ENCODE results near the gene HSPA9. TPM values are rescaled to one million over a fixed set of nuclear protein-coding genes. Genes with fewer than 3 reads are reported as not detected.

The HSPA9 gene
- total and polyA plus RNA-seq, 5 experiments from 2014 or later, result 130 to 195 (median 164) TPM

GRCh38 chr5:138536665-138537315 is 38.4 kb downstream of the HSPA9 start:
- Mint-ChIP-seq H3K4me3 (no peak overlapping the region), H3K36me3 (peaks cover 0 to 46% (median 6%) of the 10 kb centered on the region in 3 donors), H3K27ac (peak overlapping the region in 4 of 10 donors; percentile 1 to 49 (median 26)), H3K9me3 (no peaks in the 10 kb centered on the region), H3K4me1 (peaks cover 27 to 78% (median 70%) of the 10 kb centered on the region in 4 donors), H3K27me3 (no peaks in the 10 kb centered on the region)
- DNase-seq (peak in 2 of 10 donors; percentile 18 to 28), ATAC-seq (peak; percentile 69 to 85)
- POLR2A ChIA-PET, result interaction anchor here (0.6 kb wide), 1 partner anchor 13 kb away, joined by 3 read pairs; no protein-coding TSS in a partner anchor

- Mint-ChIP-seq H3K36me3 (peaks cover 0 to 46% (median 6%) of the 10 kb centered on the region in 3 donors), H3K4me3 (no peak overlapping the region), H3K27ac (peak overlapping the region in 3 of 10 donors; percentile 22 to 62 (median 54)), H3K4me1 (peaks cover 29 to 77% (median 69%) of the 10 kb centered on the region in 4 donors), H3K27me3 (no peaks in the 10 kb centered on the region), H3K9me3 (no peaks in the 10 kb centered on the region)
- ATAC-seq (peak in 1 of 2 donors; percentile 15), DNase-seq (no peak)
- POLR2A ChIA-PET, result no interaction called here
Observed at GRCh38 chr5:138536215-138536614, 39.0 kb downstream of the HSPA9 start.

- peaks cover 0 to 50% (median 5%) of the 10 kb centered on the region in 3 donors for H3K36me3 Mint-ChIP-seq
- ATAC-seq, result no peak
- no peaks in the 10 kb centered on the region for H3K27me3 Mint-ChIP-seq
- no peak for DNase-seq
- peak overlapping the region in 1 of 10 donors; percentile 19 for H3K27ac Mint-ChIP-seq
- no peaks in the 10 kb centered on the region for H3K9me3 Mint-ChIP-seq
- H3K4me3 Mint-ChIP-seq, result no peak overlapping the region
- POLR2A ChIA-PET, result interaction anchor here (0.6 to 1.6 kb wide), 2 partner anchors 9 to 77 kb away, joined by 3 to 5 read pairs; partner anchors contain the start of gene ETF1
- peaks cover 38 to 74% (median 66%) of the 10 kb centered on the region in 4 donors for H3K4me1 Mint-ChIP-seq
Observed at GRCh38 chr5:138533973-138534941, 40.9 kb downstream of the HSPA9 start.

- Mint-ChIP-seq H3K27ac (no peak overlapping the region), H3K4me1 (peaks cover 32 to 67% (median 58%) of the 10 kb centered on the region in 4 donors), H3K9me3 (no peaks in the 10 kb centered on the region), H3K36me3 (peaks cover 0 to 59% (median 5%) of the 10 kb centered on the region in 3 donors), H3K27me3 (no peaks in the 10 kb centered on the region), H3K4me3 (no peak overlapping the region)
- POLR2A ChIA-PET, result no interaction called here
- ATAC-seq (no peak), DNase-seq (no peak)
Observed at GRCh38 chr5:138529812-138530211, 45.4 kb downstream of the HSPA9 start.

GRCh38 chr5:138528744-138529469 is 46.3 kb downstream of the HSPA9 start:
- ATAC-seq (no peak), DNase-seq (no peak)
- peaks cover 0 to 53% (median 5%) of the 10 kb centered on the region in 3 donors for H3K36me3 Mint-ChIP-seq
- H3K27ac Mint-ChIP-seq, result peak overlapping the region in 5 of 10 donors; percentile 2 to 49 (median 19)
- no peak overlapping the region for H3K4me3 Mint-ChIP-seq
- H3K9me3 Mint-ChIP-seq, result no peaks in the 10 kb centered on the region
- peaks cover 29 to 65% (median 49%) of the 10 kb centered on the region in 4 donors for H3K4me1 Mint-ChIP-seq
- POLR2A ChIA-PET, result no interaction called here
- no peaks in the 10 kb centered on the region for H3K27me3 Mint-ChIP-seq

- Mint-ChIP-seq H3K27ac (no peak overlapping the region), H3K9me3 (no peaks in the 10 kb centered on the region), H3K4me1 (peaks cover 30 to 64% (median 48%) of the 10 kb centered on the region in 4 donors), H3K4me3 (no peak overlapping the region), H3K27me3 (no peaks in the 10 kb centered on the region), H3K36me3 (peaks cover 0 to 50% (median 3%) of the 10 kb centered on the region in 3 donors)
- no peak for ATAC-seq
- DNase-seq, result no peak
- POLR2A ChIA-PET, result no interaction called here
Observed at GRCh38 chr5:138528208-138528607, 47.0 kb downstream of the HSPA9 start.

GRCh38 chr5:138527170-138527569 is 48.0 kb downstream of the HSPA9 start:
- H3K27me3 Mint-ChIP-seq, result no peaks in the 10 kb centered on the region
- H3K9me3 Mint-ChIP-seq, result no peaks in the 10 kb centered on the region
- H3K36me3 Mint-ChIP-seq, result peaks cover 0 to 46% (median 2%) of the 10 kb centered on the region in 3 donors
- H3K4me1 Mint-ChIP-seq, result peaks cover 25 to 63% (median 50%) of the 10 kb centered on the region in 4 donors
- H3K27ac Mint-ChIP-seq, result peak overlapping the region in 3 of 10 donors; percentile 5 to 68 (median 22)
- no peak overlapping the region for H3K4me3 Mint-ChIP-seq
- ATAC-seq (no peak), DNase-seq (no peak)
- POLR2A ChIA-PET, result no interaction called here

GRCh38 chr5:138523406-138523805 is 51.8 kb downstream of the HSPA9 start:
- Mint-ChIP-seq H3K36me3 (peaks cover 0 to 41% (median 0%) of the 10 kb centered on the region in 3 donors), H3K9me3 (no peaks in the 10 kb centered on the region), H3K27ac (peak overlapping the region in 3 of 10 donors; percentile 1 to 63 (median 45)), H3K4me3 (no peak overlapping the region), H3K4me1 (peaks cover 15 to 56% (median 43%) of the 10 kb centered on the region in 4 donors), H3K27me3 (no peaks in the 10 kb centered on the region)
- POLR2A ChIA-PET, result no interaction called here
- DNase-seq (no peak), ATAC-seq (no peak)

GRCh38 chr5:138520971-138521370 is 54.2 kb downstream of the HSPA9 start:
- peaks cover 0 to 53% (median 10%) of the 10 kb centered on the region in 3 donors for H3K36me3 Mint-ChIP-seq
- peak overlapping the region in 5 of 10 donors; percentile 1 to 55 (median 37) for H3K27ac Mint-ChIP-seq
- no peaks in the 10 kb centered on the region for H3K27me3 Mint-ChIP-seq
- ATAC-seq (no peak), DNase-seq (no peak)
- H3K9me3 Mint-ChIP-seq, result no peaks in the 10 kb centered on the region
- H3K4me1 Mint-ChIP-seq, result peaks cover 14 to 45% (median 33%) of the 10 kb centered on the region in 4 donors
- no peak overlapping the region for H3K4me3 Mint-ChIP-seq
- POLR2A ChIA-PET, result no interaction called here

GRCh38 chr5:138517437-138517836 is 57.8 kb downstream of the HSPA9 start:
- no peak for DNase-seq
- no peak for ATAC-seq
- Mint-ChIP-seq H3K4me3 (no peak overlapping the region), H3K27me3 (no peaks in the 10 kb centered on the region), H3K9me3 (no peaks in the 10 kb centered on the region), H3K36me3 (peaks cover 0 to 73% (median 15%) of the 10 kb centered on the region in 3 donors), H3K4me1 (peaks cover 11 to 25% (median 23%) of the 10 kb centered on the region in 4 donors), H3K27ac (no peak overlapping the region)
- POLR2A ChIA-PET, result no interaction called here

GRCh38 chr5:138515556-138516245 is 59.5 kb downstream of the HSPA9 start:
- Mint-ChIP-seq H3K27me3 (no peaks in the 10 kb centered on the region), H3K27ac (peak overlapping the region in 1 of 10 donors; percentile 8), H3K9me3 (no peaks in the 10 kb centered on the region), H3K4me3 (no peak overlapping the region), H3K4me1 (peaks cover 8 to 14% (median 11%) of the 10 kb centered on the region in 4 donors), H3K36me3 (peaks cover 0 to 84% (median 17%) of the 10 kb centered on the region in 3 donors)
- POLR2A ChIA-PET, result no interaction called here
- DNase-seq (no peak), ATAC-seq (no peak)

- Mint-ChIP-seq H3K4me1 (peaks cover 2 to 5% (median 3%) of the 10 kb centered on the region in 4 donors), H3K9me3 (no peaks in the 10 kb centered on the region), H3K27ac (peak overlapping the region in 2 of 10 donors; percentile 11 to 41), H3K36me3 (peaks cover 2 to 97% (median 18%) of the 10 kb centered on the region in 3 donors), H3K4me3 (no peak overlapping the region), H3K27me3 (no peaks in the 10 kb centered on the region)
- POLR2A ChIA-PET, result no interaction called here
- ATAC-seq (no peak), DNase-seq (no peak)
Observed at GRCh38 chr5:138514021-138514420, 61.2 kb downstream of the HSPA9 start.
